Tibial nerve (tissue), 4 donors: ENCODE measurements around the gene CALML5.

Source experiments
- EP300 ChIP-seq, 2 donors: sonication (generic); formaldehyde crosslinking; IDR thresholded peaks; one replicate each; pipeline ENCODE4 v1.6.1; 2017; ENCODE audit warnings: antibody characterized with exemption in 2 of 2, mild to moderate bottlenecking in 1 of 2
- POLR2A ChIP-seq, 2 donors: fragments of 450-650 bp; IDR thresholded peaks; one replicate each; pipeline ENCODE4 v1.6.1; 2017; ENCODE audit warnings: antibody characterized with exemption in 2 of 2, mild to moderate bottlenecking in 2 of 2, moderate library complexity in 2 of 2
- TF ChIP-seq, protein P1 (sequence below), 5 experiments: fragments of 200-600 bp in 3 of 5; fragments of 450-650 bp in 2 of 5; sonication (generic) in 3 of 5; IDR thresholded peaks; one replicate each; pipeline ENCODE4 v1.5.1; 2016 to 2019; ENCODE audit warnings: antibody characterized with exemption in 5 of 5, mild to moderate bottlenecking in 3 of 5, moderate library complexity in 2 of 5

DNA sequence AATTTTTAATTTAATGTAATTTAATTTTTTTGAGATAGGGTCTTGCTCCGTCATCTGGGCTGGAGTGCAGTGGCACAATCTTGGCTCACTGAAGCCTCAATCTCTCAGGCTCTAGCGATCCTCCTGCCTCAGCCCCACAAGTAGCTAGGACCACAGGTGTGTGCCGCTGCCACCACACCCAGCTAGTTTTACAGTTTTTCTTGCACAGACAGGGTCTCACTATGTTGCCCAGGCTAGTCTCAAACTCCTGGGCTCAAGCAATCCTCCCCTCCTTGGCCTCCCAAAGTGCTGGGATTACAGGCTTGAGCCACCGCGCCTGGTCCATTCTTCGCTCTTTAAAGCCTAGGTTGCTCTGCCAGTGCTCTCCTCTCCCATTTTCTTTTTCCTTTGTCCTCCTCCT lies 38.3 kb upstream of the CALML5 start:
- TF ChIP-seq, protein P1, sequence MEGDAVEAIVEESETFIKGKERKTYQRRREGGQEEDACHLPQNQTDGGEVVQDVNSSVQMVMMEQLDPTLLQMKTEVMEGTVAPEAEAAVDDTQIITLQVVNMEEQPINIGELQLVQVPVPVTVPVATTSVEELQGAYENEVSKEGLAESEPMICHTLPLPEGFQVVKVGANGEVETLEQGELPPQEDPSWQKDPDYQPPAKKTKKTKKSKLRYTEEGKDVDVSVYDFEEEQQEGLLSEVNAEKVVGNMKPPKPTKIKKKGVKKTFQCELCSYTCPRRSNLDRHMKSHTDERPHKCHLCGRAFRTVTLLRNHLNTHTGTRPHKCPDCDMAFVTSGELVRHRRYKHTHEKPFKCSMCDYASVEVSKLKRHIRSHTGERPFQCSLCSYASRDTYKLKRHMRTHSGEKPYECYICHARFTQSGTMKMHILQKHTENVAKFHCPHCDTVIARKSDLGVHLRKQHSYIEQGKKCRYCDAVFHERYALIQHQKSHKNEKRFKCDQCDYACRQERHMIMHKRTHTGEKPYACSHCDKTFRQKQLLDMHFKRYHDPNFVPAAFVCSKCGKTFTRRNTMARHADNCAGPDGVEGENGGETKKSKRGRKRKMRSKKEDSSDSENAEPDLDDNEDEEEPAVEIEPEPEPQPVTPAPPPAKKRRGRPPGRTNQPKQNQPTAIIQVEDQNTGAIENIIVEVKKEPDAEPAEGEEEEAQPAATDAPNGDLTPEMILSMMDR (IDR thresholded peaks at IDR 0.05) = no peak
- TF ChIP-seq EP300 (IDR thresholded peaks at IDR 0.05) (no peak), POLR2A (IDR thresholded peaks at IDR 0.05) (no peak)
